ENCODE data around the gene DMAC1. TPM values are rescaled to one million over a fixed set of nuclear protein-coding genes. Genes with fewer than 3 reads are reported as not detected.

Gene DMAC1, protein sequence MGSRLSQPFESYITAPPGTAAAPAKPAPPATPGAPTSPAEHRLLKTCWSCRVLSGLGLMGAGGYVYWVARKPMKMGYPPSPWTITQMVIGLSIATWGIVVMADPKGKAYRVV
- total RNA-seq = 7.4 and 8.7 TPM in 2 replicates

DNA sequence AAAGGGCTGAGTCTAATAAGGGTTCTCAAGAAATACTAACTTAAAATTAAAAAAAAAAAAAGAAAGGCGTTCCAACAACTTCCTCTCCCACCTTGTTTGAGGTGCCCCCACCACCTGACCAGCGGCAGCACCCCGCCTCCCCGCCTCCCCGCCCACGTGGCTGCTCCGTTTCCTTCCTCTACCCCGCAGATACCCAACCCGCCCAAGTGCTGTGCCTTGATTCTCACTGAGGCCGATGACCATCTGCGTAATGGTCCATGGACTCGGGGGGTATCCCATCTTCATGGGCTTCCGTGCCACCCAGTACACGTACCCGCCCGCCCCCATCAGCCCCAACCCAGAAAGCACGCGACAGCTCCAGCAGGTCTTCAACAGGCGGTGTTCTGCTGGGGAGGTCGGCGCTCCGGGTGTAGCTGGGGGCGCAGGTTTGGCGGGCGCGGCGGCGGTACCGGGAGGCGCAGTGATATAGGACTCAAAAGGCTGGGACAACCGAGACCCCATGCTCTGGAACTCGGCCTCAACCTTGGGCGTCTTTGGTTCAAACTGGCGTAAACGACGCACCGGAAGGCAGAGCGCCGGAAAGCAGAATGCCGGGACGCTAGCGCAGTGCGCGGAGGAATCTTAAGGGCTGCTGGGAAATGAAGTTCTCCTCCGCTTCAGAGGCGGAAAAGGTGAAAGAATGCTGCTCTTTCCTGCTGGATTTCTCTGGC, at the start of gene DMAC1:
Gene DMAC1 (minus strand): TSS at position 545 of the 710 bp plus-strand sequence. CDS start 44 bp downstream, at position 501.

All from uterine smooth muscle cell (primary cell).